GM12801 (cell line): Measurements from ENCODE around the gene GPR61.

ENCODE experiments used
- CTCF ChIP-seq: IDR thresholded peaks from one replicate; pipeline ENCODE4 v1.5.1; 2011; ENCODE audit warnings: control low read depth; ENCODE audit not compliant: insufficient read length; ENCODE audit errors: extremely low read depth

The GPR61 gene

GRCh38 chr1:109565241-109565640 lies 25.6 kb downstream of the GPR61 start:
- TF ChIP-seq CTCF, result no peak

GRCh38 chr1:109566982-109567381 lies 27.3 kb downstream of the GPR61 start:
- no peak for TF ChIP-seq CTCF

- no peak for TF ChIP-seq CTCF
These were observed 28.4 kb downstream of the GPR61 start for GRCh38 chr1:109567877-109568672.

- no peak for TF ChIP-seq CTCF
These were observed 29.7 kb downstream of the GPR61 start for GRCh38 chr1:109569323-109569722.

GRCh38 chr1:109570414-109570813 lies 30.7 kb downstream of the GPR61 start:
- TF ChIP-seq CTCF, result no peak

GRCh38 chr1:109573785-109574184 lies 34.1 kb downstream of the GPR61 start:
- no peak for TF ChIP-seq CTCF

- no peak for TF ChIP-seq CTCF
These were observed 39.3 kb downstream of the GPR61 start for GRCh38 chr1:109578947-109579443.
